CD14-positive monocyte (primary cell): ENCODE results near the gene RAB31. TPM values are rescaled to one million over a fixed set of nuclear protein-coding genes. Genes with fewer than 3 reads are reported as not detected.

Experiments
- DNase-seq, 3 donors: peaks; one replicate each; pipeline ENCODE4 v3.0.0-alpha.2; 2011 to 2022
- H2AFZ ChIP-seq: 2 replicates; pipeline ENCODE4 v1.6.0; 2012; ENCODE audit warnings: mild to moderate bottlenecking, low read depth, low read length, inconsistent platforms; ENCODE audit not compliant: insufficient read depth, poor library complexity, severe bottlenecking
- H3K27ac ChIP-seq, 2 donors: 1 replicate in 1 of 2; 2 replicates in 1 of 2; pipeline ENCODE4 v1.5.1; 2012 to 2013; ENCODE audit warnings: low read length in 2 of 2, control low read depth in 1 of 2, inconsistent platforms in 1 of 2, low read depth in 1 of 2, mild to moderate bottlenecking in 1 of 2
- H3K27me3 ChIP-seq, 2 donors: one replicate each; pipeline versions ENCODE4 v1.6.0 to v1.6.1; 2011 to 2013; ENCODE audit warnings: low read length in 2 of 2; ENCODE audit not compliant: control insufficient read depth in 2 of 2, insufficient read depth in 2 of 2
- H3K36me3 ChIP-seq, 2 donors: replicated peaks in 1 of 2; 1 replicate in 1 of 2; 2 replicates in 1 of 2; pipeline versions ENCODE4 v1.5.1 to v1.6.1; 2012 to 2013; ENCODE audit warnings: low read length in 2 of 2, control low read depth in 1 of 2, inconsistent platforms in 1 of 2, mild to moderate bottlenecking in 1 of 2; ENCODE audit not compliant: insufficient read depth in 2 of 2, control insufficient read depth in 1 of 2
- H3K4me1 ChIP-seq, 2 donors: 1 replicate in 1 of 2; 2 replicates in 1 of 2; pipeline versions ENCODE4 v1.5.1 to v1.6.1; 2012 to 2013; ENCODE audit warnings: low read length in 2 of 2, control low read depth in 1 of 2, inconsistent platforms in 1 of 2, mild to moderate bottlenecking in 1 of 2, moderate library complexity in 1 of 2; ENCODE audit not compliant: insufficient read depth in 2 of 2, control insufficient read depth in 1 of 2
- H3K4me2 ChIP-seq: replicated peaks from 2 replicates; pipeline ENCODE3; 2012; ENCODE audit warnings: low read length, moderate library complexity, mild to moderate bottlenecking; ENCODE audit not compliant: poor library complexity, severe bottlenecking; ENCODE audit errors: extremely low read depth
- H3K4me3 ChIP-seq, 3 experiments: fragments of 200-600 bp in 1 of 3; sonication (generic) in 1 of 3; replicated peaks in 1 of 3; 1 replicate in 2 of 3; 2 replicates in 1 of 3; pipeline ENCODE4 v1.5.1; 2011 to 2013; ENCODE audit warnings: low read length in 3 of 3, mild to moderate bottlenecking in 3 of 3, control low read depth in 2 of 3, low read depth in 2 of 3, inconsistent platforms in 1 of 3, moderate library complexity in 1 of 3
- H3K79me2 ChIP-seq: 2 replicates; pipeline ENCODE4 v1.6.0; 2012; ENCODE audit warnings: mild to moderate bottlenecking, control low read depth, inconsistent platforms, low read length, moderate library complexity; ENCODE audit not compliant: insufficient read depth
- H3K9ac ChIP-seq: 2 replicates; pipeline ENCODE4 v1.6.0; 2017; ENCODE audit warnings: low read length, mild to moderate bottlenecking; ENCODE audit not compliant: insufficient read depth, poor library complexity, severe bottlenecking
- H3K9me3 ChIP-seq, 2 donors: replicated peaks in 1 of 2; 1 replicate in 1 of 2; 2 replicates in 1 of 2; pipeline versions ENCODE4 v1.5.1 to v1.6.1; 2012 to 2013; ENCODE audit warnings: low read length in 2 of 2, control low read depth in 1 of 2; ENCODE audit not compliant: control insufficient read depth in 1 of 2, insufficient read depth in 1 of 2
- H4K20me1 ChIP-seq: 2 replicates; pipeline ENCODE4 v1.6.0; 2012; ENCODE audit warnings: mild to moderate bottlenecking, low read length, control low read depth, moderate library complexity; ENCODE audit not compliant: insufficient read depth
- H3K27ac Mint-ChIP-seq, 7 donors: one replicate each; pipeline ENCODE4 v1.8.0; 2020; ENCODE audit warnings: mild to moderate bottlenecking in 7 of 7, mixed read lengths in 7 of 7, moderate library complexity in 6 of 7, inconsistent platforms in 2 of 7
- H3K27me3 Mint-ChIP-seq, 3 donors: one replicate each; pipeline ENCODE4 v1.8.0; 2021 to 2022; ENCODE audit warnings: low read depth in 3 of 3, mild to moderate bottlenecking in 3 of 3, mixed read lengths in 3 of 3, moderate library complexity in 3 of 3, inconsistent platforms in 1 of 3
- H3K36me3 Mint-ChIP-seq, 2 donors: one replicate each; pipeline ENCODE4 v1.8.0; 2020; ENCODE audit warnings: mixed read lengths in 2 of 2, inconsistent platforms in 1 of 2, mild to moderate bottlenecking in 1 of 2
- H3K4me1 Mint-ChIP-seq: one replicate; pipeline ENCODE4 v1.8.0; 2020; ENCODE audit warnings: mild to moderate bottlenecking, mixed read lengths
- H3K4me3 Mint-ChIP-seq, 2 donors: one replicate each; pipeline ENCODE4 v1.8.0; 2020; ENCODE audit warnings: mild to moderate bottlenecking in 2 of 2, mixed read lengths in 2 of 2, moderate library complexity in 1 of 2
- H3K9me3 Mint-ChIP-seq, 7 donors: one replicate each; pipeline ENCODE4 v1.8.0; 2020 to 2022; ENCODE audit warnings: mixed read lengths in 7 of 7, mild to moderate bottlenecking in 6 of 7, moderate library complexity in 6 of 7, inconsistent platforms in 2 of 7
- CTCF ChIP-seq: fragments of 200-600 bp; IDR thresholded peaks from one replicate; pipeline ENCODE4 v1.8.0; 2022; ENCODE audit warnings: antibody characterized with exemption, mild to moderate bottlenecking
- WGBS: methylation state at CpG from one replicate; pipeline ENCODE4 v1.1.5; 2013; ENCODE audit warnings: missing lambda C conversion rate; ENCODE audit not compliant: insufficient coverage; 5-methylcytosine and 5-hydroxymethylcytosine counted together
- intact Hi-C, 2 donors: fragments of 100-400 bp; cut with micrococcal nuclease; formaldehyde crosslinking; loops; one replicate each; pipeline versions ENCODE4 v1.15.0 to v1.15.1; 2023
- polyA plus RNA-seq, 3 donors: library from polyadenylated mRNA; depleted of rRNA in 1 of 3; unstranded in 2 of 3; stranded (reverse) in 1 of 3; fragments of 300-500 nt in 2 of 3; fragments of >200 nt in 1 of 3; fragmentation: Illumina TruSeq in 2 of 3; gene quantifications; 1 replicate in 2 of 3; 2 replicates in 1 of 3; pipeline ENCODE4 v1.2.3, GENCODE V29; 2012 to 2021

RAB31 gene
- polyA plus RNA-seq, 3 donors = 106 to 367 (median 348) TPM

DNA sequence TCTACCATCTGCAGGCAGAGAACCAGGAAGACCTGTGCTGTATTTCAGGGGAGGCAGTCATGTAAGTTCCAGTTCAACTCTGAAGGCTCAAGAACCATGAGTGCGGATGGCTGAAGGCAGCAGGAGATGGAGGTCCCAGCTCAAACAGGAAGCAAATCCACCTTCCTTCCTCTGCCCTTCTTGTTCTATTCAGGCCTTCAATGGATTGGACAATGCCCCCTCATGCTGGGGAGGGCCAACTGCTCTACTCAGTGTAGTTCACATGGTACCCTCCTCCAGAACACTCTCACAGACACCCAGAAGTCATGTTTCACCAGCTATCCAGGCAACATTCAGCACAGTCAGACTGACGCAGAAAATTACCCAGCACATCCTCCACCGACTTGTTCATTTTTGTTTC, 39.1 kb upstream of the RAB31 start:
- H3K27me3 Mint-ChIP-seq = peaks cover 0 to 6% (median 0%) of the 10 kb centered on the region in 3 donors
- H3K9me3 ChIP-seq = no peaks in the 10 kb centered on the region
- no peak overlapping the region for H3K27ac ChIP-seq
- no peaks in the 10 kb centered on the region for H3K79me2 ChIP-seq
- no peaks in the 10 kb centered on the region for H3K27me3 ChIP-seq
- H3K4me1 Mint-ChIP-seq = peaks cover 7% of the 10 kb centered on the region
- no peak for DNase-seq
- no peak overlapping the region for H3K4me3 ChIP-seq
- H3K9ac ChIP-seq = no peak overlapping the region
- H3K27ac Mint-ChIP-seq = no peak overlapping the region
- no peaks in the 10 kb centered on the region for H4K20me1 ChIP-seq
- no peak overlapping the region for H3K4me2 ChIP-seq
- WGBS = 100% methylated on average over 1 of the region's 3 CpGs
- no peak for TF ChIP-seq CTCF
- H3K36me3 ChIP-seq = no peaks in the 10 kb centered on the region
- H2AFZ ChIP-seq = no peak overlapping the region
- H3K36me3 Mint-ChIP-seq = no peaks in the 10 kb centered on the region
- no peak overlapping the region for H3K4me3 Mint-ChIP-seq
- peaks cover 0 to 7% (median 1%) of the 10 kb centered on the region in 7 donors for H3K9me3 Mint-ChIP-seq
- intact Hi-C loops = no loop called here
- H3K4me1 ChIP-seq = peaks cover 7 to 13% of the 10 kb centered on the region in 2 donors

DNA sequence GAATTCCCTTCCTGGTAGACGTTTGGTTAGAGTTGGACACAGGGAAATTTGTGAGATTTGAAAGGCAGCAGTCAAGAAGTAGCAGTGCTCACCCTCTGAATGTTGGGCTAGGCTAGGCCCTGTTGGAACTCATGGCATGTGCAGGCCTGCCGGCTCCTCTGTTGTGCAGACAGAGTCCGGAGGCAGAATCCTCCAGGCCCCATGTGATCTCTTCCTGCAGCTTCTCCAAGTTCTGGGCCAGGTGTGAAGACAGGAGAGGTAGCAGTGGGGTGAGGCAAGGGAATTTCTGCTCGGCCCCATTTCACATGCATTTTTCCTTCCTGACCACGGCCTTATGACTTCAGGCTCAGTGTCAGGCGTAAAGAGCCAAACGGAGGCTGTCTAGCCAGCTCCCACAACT, 36.9 kb upstream of the RAB31 start:
- H4K20me1 ChIP-seq = no peaks in the 10 kb centered on the region
- no peak overlapping the region for H3K9ac ChIP-seq
- no peak overlapping the region for H2AFZ ChIP-seq
- intact Hi-C loops = loop anchor here in 1 of 2 donors (5.0 kb wide), 1 partner anchor 36 kb away; the partner anchor contains the start of gene RAB31
- no peak overlapping the region for H3K27ac ChIP-seq
- H3K4me1 ChIP-seq = peaks cover 7 to 13% of the 10 kb centered on the region in 2 donors
- H3K79me2 ChIP-seq = no peaks in the 10 kb centered on the region
- H3K27ac Mint-ChIP-seq = no peak overlapping the region
- no peaks in the 10 kb centered on the region for H3K27me3 ChIP-seq
- no peaks in the 10 kb centered on the region for H3K36me3 Mint-ChIP-seq
- no peak overlapping the region for H3K4me3 ChIP-seq
- WGBS = 92% methylated on average over 3 of the region's 7 CpGs
- peaks cover 7% of the 10 kb centered on the region for H3K4me1 Mint-ChIP-seq
- H3K4me2 ChIP-seq = no peak overlapping the region
- H3K36me3 ChIP-seq = no peaks in the 10 kb centered on the region
- peaks cover 0 to 7% (median 1%) of the 10 kb centered on the region in 7 donors for H3K9me3 Mint-ChIP-seq
- no peak overlapping the region for H3K4me3 Mint-ChIP-seq
- TF ChIP-seq CTCF = no peak
- no peak for DNase-seq
- H3K27me3 Mint-ChIP-seq = peaks cover 0 to 2% (median 0%) of the 10 kb centered on the region in 3 donors
- no peaks in the 10 kb centered on the region for H3K9me3 ChIP-seq
